ENCODE measurements around the gene NELL2.
"Not testable (repeated sequence)": the region's sequence is repeated elsewhere in the genome, so short reads cannot be mapped to it uniquely, and the experiment has no call there.

NELL2 gene

GRCh38 chr12:44774815-44775411, 101.2 kb downstream of the NELL2 start:
- DNase-seq, result peak; percentile 5

DNA sequence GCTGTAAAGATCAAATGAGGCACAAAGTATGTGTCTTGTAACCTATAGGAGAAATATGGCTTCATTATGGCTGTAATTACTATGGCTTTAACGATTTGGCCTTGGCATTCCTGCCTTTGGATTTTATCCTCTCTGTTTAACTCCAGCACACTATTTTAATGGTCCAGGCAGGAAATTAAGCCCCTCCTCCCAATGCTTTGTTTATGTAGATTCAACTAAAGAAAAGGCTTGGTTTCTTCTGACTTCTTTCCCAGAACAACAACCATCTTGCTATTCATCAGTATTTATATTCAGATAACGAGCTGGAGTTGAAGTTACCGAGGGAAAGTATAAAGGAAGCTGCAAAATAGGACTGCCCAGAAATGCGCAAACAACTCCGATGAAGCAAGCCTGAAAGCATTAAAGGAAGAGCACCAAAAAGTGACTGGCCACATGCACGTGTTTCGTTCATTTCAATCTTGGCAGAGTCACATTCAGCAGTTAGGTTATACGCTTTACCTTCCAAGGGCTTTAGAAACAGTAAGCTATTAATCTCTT, 104.6 kb downstream of the NELL2 start:
- no peak for DNase-seq

DNA sequence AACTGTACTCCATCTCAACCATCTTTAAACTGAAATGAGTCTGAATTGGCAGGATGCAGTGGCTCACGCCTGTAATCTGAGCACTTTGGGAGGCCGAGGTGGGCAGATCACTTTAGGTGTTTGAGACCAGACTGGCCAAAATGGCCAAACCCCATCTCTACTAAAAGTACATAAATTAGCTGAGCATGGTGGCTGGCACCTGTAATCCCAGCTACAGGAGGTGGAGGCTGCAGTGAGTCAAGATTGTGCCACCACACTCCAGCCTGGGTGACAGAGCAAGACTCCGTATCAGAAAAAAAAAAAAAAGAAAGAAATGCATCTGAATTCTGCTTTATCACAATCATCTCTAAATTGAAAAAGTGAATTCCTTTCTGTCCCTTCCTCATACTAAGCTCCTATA, 110.3 kb downstream of the NELL2 start:
- DNase-seq, result no peak

GRCh38 chr12:44763021-44763420, 113.1 kb downstream of the NELL2 start:
- DNase-seq, result no peak

- no peak for DNase-seq
Observed at GRCh38 chr12:44759289-44759688, 116.8 kb downstream of the NELL2 start.

- DNase-seq, result no peak
Observed at GRCh38 chr12:44750468-44750867, 125.6 kb downstream of the NELL2 start.

DNA sequence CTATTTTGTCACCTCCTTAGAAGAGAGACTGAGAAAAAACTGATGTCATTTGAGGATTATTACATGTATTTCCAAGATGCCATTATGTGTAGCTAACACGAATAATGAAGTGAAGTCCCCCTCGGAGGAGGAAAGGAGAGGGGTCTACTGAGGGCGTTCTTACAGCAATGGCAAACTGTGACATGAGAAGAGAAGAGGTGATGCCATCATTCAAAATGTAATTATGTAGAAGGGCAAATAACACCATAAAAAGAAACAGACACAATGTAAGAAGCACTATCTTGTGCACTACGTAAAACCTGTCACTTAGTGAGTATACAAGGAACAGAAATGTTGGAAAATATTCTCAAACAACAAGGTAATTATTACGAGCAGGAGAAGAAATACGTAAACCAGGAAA, 126.5 kb downstream of the NELL2 start:
- no peak for DNase-seq

- no peak for DNase-seq
Observed at GRCh38 chr12:44748950-44749468, 127.1 kb downstream of the NELL2 start.

GRCh38 chr12:44741292-44741980, 134.7 kb downstream of the NELL2 start:
- not testable (repeated sequence) for DNase-seq

- no peak for DNase-seq
Observed at GRCh38 chr12:44738051-44738450, 138.1 kb downstream of the NELL2 start.

DNA sequence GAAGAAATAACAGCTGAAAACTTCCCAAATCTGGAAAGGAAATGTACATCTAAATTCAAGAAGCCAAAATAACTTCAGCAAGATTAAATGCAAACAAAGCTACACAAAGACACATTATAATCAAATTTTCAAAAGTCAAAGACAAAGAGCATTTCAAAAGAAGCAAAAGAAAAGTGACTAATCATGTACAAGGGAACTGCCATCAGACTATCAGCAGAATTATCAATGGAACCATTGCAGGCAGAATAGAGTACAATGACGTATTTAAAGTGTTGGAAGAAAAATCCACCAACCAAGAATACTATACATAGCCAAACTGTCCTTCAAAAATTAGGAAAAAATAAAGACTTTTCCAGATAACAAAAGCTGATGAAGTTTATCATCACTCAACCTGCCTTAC, 147.5 kb downstream of the NELL2 start:
- no peak for DNase-seq

DNA sequence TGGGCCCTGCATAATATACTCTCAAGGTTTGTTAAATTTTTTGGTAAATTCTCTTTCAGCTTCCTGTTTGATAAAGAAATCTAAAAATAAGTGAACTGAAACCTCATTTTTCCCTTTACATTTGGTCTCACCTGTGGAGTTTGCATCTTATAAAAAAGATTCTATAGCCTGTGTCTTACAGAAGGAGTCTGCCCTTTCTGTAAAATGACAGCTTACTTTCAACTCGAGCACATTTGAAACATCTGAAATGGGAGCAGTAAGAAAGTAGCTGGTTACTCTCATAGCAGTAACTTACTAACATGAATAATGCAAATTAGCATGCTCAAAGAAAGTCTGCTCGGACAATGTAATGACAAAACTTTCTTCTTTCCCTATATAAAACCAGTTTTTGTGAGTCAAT, 155.8 kb downstream of the NELL2 start:
- no peak for DNase-seq

GRCh38 chr12:44717612-44718011, 158.5 kb downstream of the NELL2 start:
- no peak for DNase-seq

DNA sequence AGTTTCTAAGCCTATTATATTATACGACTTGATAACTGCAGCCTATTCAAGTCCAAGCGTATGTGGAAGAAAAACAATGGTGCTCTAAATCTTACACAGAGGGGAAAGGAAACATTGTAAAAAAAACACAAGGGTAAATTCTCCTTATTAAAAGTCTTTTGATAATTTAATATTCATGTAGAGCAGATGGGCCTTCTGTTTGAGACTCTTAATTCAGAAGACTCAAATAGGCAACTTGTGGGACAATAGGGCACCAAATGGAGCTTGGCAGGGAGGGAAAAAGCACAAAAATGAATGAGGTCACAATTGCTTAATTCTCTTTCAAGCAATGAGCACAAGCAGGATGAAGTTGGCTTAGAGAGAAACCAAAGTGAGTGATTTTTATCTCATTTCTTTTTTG, 159.4 kb downstream of the NELL2 start:
- DNase-seq, result no peak

DNA sequence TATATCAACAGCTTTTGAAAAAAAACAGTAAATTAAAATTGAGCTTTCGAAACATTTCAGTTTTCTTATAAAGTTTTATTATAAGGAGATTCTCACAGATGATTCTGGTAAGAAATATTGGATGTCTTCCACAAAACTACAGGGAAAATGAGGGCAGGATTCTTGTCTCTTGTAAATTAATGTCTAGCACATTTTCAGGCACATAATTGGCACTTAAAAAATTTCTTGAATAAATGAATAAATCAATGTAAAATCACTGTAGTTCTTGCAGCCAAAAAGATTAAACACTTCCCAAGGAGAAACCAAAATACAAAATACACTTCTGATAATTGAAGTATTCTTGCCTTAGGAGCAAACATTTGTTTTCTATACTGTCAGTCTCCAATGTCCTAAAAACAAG, 164.4 kb downstream of the NELL2 start:
- no peak for DNase-seq

GRCh38 chr12:44709166-44709565, 166.9 kb downstream of the NELL2 start:
- no peak for DNase-seq

DNA sequence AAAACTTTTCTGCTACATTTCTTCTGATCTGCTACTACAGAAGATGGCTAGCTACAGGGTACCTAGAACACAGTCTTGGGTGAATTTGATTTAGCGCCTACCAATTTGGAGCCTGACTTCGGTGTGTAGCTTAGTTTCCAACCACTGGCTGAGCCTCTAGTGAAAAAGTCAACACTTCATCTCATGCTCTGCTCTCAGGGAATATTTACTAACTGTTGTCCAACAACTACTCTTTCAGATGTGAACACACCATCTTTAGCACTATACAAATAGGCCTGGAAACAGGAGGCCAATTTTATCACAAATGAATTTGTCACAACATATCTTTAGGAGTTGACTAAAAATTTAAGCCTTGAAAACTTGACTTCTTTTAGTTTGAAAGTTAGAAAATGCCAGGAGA, 167.9 kb downstream of the NELL2 start:
- DNase-seq, result no peak

DNA sequence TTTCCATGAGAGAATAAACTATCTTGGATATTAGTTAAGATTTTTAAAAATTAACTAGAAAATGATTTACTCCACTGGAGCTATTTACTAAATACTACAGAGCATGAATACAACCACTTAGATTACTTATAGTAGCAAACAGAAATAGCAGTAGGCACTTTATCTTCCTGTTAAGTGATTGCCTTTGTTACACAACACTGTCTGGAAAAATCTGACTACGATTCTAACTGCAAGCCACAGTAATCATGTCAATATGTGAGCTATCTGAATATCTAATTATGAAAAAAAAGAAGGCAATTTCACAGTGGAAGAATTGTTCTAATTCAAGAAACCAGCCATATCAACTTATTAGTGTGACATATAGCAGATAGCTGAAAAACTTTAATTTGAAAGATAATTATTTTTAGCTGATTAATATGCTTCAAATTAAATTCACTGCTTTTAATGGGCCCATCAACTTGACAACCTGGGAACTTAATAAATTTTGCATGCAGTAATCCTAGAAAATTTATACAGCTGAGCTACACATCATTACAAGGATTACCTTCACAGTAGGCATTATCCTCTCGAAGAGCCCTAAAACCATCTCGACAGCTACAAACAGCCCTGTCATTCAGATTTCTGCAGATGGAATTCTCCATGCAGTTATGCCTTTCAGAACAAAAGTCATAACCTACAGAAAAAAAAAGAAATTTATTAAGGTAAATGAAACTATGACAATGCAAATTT, 172.8 kb downstream of the NELL2 start:
- DNase-seq, result no peak

DNA sequence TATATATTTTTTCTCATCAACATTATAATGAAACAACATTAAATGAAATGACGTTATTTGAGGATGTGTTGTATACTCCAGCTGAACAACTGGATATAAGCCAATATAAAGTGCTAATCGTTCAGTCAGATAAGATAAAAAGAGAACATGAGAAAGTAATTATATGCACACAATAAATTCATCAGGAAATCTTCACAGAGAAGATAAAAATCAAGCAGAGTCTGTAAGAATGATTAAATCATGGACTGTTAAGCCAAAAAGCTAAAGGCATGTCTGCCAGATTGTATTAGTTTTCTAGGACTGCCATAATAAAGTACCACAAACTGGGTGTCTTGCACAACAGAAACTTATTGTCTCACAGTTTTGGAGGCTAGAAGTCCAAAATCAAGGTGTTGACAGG, 178.6 kb downstream of the NELL2 start:
- no peak for DNase-seq

DNA sequence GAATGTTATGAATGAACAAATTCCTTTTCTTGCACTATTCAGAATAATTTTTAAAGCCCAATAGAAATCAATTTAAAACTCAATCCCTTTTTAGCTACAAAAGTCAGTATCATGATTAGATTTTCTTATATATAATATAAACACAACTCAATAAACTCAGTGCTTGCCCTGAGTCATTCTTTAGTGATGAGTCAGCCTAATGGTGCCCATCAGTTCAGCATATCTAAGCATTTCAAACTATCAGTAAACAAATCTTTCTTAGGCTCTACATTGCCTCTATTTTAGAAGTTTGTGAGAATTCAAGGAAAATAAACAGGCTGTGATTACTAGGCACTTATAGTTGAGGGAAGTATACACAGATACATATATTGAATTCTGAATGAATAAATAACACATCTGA, 179.6 kb downstream of the NELL2 start:
- no peak for DNase-seq

- no peak for DNase-seq
Observed at GRCh38 chr12:44694017-44694416, 182.1 kb downstream of the NELL2 start.

DNA sequence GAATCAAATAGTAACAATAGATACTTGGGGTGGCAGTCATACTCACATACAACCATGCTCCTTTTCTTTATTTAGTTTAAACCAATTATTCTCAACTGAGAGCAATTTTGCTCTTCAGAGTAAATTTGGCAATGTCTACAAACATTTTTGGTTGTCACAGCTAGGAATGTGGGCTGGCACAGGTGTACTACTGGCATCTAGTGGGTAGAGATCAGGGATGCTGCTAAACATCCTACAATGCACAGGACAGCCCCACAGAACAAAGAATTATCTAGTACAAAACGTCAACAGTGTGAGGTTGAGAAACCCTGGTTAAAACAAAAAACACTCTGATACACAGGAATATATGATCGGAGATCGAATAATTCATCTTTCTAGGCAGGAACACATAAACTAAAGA, 186.5 kb downstream of the NELL2 start:
- DNase-seq, result no peak

DNA sequence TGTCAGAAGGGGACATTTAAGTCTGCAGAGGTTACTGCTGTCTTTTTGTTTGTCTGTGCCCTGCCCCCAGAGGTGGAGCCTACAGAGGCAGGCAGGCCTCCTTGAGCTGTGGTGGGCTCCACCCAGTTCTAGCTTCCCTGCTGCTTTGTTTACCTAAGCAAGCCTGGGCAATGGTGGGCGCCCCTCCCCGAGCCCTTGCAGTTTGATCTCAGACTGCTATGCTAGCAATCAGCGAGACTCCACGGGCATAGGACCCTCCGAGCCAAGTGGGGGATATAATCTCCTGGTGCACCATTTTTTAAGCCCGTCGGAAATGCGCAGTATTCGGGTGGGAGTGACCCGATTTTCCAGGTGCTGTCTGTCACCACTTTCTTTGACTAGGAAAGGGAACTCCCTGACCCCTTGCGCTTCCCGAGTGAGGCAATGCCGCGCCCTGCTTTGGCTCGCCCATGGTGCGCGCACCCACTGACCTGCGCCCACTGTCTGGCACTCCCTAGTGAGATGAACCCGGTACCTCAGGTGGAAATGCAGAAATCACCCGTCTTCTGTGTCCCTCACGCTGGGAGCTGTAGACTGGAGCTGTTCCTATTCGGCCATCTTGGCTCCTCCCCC, 189.2 kb downstream of the NELL2 start:
- not testable (repeated sequence) for DNase-seq

Data from inflammatory macrophage treated with lipopolysaccharide for 4 hours (primary cell).